Germinal center (tissue), 1 donor: ENCODE data around the gene CDK17.
"Not testable (repeated sequence)": the region's sequence is repeated elsewhere in the genome, so short reads cannot be mapped to it uniquely, and the experiment has no call there.

Experiments
- DNase-seq: peaks from one replicate; pipeline ENCODE4 v3.0.0; 2012; ENCODE audit warnings: mixed read lengths, low spot score

Gene CDK17

GRCh38 chr12:96417688-96418087 is 17.4 kb upstream of the CDK17 start:
- not testable (repeated sequence) for DNase-seq

DNA sequence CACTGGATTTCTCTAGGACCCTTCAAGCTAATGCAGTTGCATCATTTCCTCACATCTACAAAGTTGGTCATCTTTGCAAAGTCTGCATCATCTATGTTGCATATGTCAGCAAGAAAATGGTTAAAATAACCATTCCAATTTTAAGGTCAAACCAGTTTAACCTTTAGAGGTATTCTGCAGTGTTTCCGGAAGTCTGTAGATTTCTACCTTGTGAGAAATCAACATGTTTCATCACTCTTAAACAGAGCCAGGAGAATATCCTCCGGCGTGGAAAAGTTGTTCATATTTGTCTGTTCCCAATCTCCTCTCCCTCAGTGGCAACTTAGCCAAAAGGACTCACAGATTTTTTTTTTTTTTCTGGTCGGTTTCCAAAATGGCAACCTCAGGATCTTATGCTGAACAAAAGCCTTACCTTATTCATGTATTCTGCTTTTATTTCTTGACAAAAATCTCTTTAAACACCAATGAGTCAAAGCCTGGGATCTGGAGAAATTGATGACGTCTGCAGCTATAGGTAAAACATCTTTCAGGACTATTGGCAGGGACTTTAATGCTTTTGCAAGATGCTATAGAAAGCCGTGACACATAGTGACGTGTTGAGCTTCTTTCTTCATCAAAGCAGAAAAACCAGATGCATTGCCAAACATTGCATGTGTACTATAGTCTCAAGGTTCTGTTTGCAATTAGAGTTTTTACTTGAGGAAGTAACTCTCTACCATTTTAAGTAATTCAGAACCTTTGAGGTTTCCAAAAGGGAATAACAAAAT is 16.0 kb upstream of the CDK17 start:
- DNase-seq, result no peak

DNA sequence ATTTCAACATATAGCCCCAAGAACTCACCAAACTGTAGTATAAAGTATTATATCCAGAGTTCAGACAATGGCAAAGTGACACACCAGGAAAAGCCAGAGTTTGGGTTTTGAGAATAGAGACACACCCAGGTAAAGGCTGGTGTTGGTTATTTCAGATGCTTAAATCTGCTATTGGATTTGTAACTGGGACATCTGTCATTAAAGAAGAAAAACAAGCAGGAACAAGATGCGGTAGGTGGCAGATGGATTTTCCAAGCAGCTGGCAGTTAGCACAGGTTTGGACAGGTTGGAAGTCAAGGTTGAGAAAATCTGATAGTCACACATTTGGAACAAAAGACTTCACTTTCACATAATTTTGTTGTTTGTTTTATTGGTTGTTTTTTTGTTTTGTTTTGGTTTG is 14.4 kb upstream of the CDK17 start:
- no peak for DNase-seq

GRCh38 chr12:96412431-96412830 is 12.2 kb upstream of the CDK17 start:
- DNase-seq, result no peak

DNA sequence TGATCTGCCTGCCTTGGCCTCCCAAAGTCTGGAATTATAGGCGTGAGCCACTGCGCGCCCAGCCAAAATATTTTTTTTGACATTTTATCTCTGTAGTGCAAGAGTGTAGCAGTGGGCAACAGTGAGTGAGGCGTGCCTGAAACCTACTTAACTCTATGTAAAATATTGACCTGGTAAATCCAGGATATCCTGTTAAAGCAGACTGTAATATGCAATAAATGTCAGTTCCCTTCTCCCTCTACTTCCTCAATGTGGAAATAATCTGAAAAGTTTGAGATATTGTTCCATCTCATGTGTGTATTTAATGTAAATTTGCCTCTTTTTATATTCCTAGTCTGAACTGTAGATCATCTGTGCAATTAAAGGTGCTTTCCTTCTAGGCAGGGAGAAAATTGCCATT is 9.5 kb upstream of the CDK17 start:
- DNase-seq, result no peak

DNA sequence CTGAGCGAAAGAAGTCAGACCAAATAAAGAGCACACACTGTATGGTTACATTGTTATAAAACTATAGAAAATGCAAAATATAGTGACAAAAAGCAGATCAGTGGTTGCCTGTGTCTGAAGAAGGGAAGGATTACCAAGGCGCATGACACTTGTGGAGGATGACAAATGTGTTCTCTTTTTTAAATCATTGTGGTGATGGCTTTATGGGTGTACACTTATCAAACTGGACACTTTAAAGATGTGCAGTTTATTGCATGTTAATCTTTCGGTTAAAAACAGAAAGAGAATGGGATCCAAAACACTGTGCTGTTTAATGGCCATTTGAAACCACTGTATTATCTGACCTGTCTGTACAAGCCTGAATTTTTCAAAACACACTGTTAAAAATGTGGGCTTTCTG is 8.8 kb upstream of the CDK17 start:
- no peak for DNase-seq

DNA sequence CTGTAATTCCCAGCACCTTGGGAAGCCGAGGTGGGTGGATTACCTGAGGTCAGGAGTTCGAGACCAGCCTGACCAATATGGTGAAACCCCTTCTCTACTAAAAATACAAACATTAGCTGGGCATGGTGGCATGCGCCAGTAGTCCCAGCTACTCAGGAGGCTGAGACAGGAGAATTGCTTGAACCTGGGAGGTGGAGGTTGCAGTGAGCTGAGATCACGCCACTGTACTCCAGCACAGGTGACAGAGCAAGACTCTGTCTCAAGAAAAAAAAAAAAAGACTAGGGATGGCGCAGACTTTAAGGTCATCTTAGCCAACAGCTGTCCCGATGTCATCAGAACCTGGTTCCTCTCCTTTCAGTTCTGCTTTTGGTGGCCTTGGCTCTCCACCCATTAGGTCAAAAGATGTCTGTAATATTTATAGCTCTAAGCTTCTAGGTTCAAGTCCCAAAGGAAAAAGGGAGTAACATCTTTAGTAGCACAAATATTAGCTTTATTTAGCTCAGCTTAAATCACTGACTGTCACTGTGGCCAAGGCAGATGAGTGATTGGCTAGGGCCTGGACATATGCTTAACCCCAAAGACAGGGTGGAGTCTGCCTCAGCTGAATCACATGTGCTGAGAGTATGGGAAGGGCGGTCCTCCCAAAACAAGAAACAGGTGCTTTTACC is 7.3 kb upstream of the CDK17 start:
- DNase-seq, result peak; percentile 52

DNA sequence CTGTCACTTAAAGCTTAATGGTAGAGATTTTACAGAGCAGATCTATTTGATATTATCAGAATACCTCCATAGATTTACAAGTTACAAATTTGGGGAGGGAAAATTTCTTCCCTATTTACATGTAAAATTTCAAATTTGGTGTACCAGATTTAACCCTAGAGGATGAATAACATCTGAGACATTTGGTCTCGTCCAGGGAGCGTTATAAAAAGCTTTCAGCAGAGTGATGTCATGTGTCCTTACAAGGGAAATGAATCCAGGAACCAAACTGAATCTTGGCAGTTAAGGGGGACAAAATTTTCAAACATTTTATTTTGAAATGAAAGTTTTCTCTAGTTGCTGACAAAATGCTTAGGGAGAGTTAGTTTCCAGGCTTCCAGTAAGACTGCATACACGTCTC is 4.5 kb upstream of the CDK17 start:
- DNase-seq, result no peak

DNA sequence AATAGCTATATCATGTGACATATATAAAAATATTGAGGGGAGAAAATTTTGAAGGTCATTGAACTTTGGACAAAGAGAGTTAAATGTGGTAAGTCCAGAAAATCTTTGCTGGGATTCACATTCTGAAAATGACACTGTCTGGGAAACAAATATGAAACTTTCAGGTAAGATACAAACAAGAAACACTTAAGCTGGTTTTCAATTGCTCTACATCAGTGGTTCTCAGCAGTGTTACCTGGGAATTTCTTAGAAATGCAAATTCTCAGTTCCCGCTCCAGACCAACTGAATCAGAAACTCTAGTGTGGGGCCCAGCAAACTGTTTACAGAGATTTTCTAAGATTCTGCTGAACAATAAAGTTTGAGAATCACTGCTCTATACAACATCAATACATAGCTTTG is 3.6 kb upstream of the CDK17 start:
- DNase-seq, result no peak

- not testable (repeated sequence) for DNase-seq
Measured at GRCh38 chr12:96402522-96402921, 2.3 kb upstream of the CDK17 start.

- DNase-seq, result no peak
Measured at GRCh38 chr12:96402061-96402460, 1.8 kb upstream of the CDK17 start.

DNA sequence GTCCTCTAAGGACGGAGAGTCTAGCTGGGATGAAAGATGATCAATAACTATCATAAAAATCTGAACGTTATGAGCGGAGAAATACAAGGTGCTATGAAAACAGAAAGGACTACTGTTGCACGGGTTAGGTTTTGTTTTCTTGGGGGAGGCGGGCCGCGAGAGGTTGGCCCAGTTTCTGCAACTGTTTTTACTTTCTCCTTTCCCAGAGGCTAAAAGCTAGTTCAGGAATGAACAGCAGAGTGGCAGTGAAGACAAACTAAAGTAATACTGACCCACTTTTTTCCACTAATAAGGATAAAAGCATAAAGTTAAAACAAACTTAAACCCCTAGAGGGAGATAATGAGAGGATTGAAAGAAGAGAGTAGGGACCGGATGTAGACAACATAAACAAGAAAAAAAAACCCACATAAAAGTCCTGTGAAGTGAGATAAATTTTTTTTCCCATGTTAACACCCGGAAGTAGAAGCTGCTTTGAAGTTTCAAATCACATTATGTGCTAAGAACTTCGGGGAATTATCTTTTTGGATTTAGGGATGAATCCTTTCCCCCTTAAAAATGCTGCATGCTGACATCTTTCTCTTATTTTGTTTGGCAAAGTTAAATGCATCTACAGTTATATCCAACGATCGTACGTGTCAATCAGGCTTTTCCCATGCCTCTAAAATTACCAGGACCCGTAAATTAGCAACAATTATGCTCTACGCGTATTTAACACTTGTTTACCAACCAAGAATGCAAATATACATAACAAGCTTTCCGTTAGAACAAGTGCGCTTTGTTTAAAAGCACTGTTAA is 1.0 kb upstream of the CDK17 start:
- DNase-seq, result peak; percentile 69

DNA sequence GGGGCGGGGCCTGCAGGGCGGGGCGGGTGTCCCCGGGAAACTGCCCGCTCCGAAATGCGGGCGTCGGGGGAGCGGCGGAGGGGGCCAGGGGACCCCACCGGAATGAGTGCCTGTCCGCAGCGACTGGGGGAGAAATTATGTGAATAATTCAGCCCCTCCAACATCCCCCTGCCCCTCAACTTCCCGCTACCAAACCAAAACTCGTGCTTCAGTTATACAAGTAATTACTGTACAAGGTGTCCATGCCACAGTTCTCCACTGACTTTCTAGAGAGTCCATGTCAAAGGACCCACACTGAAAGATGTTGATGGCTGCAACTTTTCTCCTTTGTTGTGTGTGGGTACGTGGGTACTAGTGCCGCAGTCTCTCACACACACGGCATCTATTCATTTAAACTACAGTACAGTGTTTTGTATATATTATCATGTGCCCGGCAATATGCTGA is 414 bp upstream of the CDK17 start:
- no peak for DNase-seq

DNA sequence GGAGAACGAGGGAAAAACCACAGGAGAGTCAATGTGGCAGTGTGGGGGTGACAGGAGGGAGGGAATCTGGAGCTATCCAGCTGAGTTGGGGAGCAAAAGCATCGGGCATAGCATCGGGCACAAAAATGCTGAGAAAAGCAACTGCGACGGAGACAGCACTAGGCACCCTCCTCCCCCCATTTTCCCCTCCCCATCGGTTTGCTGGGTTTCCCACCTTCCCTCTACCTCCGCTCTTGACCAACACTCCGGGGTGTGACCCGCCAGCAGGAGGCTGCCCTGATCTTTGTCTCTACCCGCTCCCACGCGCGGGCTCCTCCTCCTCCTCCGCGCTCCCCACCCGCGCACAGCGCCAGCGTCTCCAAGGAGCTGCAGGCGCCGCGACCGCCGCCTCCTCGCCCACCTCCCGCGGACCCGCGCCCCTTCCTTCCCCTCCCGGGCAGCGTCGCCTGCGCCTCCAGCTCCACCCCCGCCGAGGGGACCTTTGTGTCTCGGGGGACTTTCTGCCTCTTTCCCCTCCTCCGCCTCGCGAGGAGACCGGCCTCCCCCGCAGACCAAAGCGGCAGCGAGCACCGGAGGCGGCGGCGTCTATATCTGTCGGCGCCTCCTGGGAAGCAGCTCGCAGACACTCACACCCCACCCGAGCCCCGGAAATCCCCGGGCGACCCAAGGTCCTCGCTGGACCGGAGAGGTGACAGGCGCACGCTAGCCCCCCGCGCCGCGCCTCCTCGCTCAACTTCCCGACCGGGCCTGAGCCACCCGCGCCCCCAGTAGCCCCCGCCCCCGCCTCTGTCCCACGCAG is 920 bp downstream of the CDK17 start:
- peak; percentile 74 for DNase-seq

DNA sequence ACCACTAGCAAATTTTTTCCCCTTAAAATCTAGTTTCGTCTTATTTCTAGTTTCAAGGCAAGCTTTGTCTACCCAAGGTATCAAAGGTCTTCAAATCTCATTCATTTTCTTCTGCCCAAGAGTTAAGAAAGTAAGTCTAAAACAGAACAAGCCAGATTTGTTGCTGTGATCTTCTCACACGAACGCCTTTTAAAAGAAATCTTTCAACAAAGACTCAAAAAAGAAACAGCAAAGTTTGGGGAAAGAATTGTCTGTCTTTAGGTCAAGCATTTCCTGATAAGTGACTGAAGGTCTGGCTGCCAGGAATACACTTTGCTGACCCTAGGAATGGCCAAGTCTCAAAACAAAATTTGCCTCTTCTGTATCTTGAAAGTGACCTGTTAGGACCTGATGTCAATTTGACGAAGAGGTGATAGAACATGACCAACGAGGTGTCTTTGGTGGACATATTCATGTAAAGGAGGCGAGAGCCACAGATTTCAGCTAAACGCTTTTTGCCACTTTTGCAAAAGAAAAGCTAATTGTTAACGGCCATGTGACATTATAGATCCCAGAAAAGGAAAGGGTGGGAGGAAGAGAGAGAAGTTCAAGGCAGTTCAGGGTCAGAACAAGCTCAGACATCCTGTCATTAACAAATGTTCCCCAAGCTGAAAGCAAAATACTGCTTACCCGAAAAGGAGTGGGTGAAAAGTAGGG is 1.7 kb downstream of the CDK17 start:
- DNase-seq, result peak; percentile 9

- no peak for DNase-seq
Measured at GRCh38 chr12:96397756-96398423, 2.3 kb downstream of the CDK17 start.

- DNase-seq, result no peak
Measured at GRCh38 chr12:96396914-96397313, 3.3 kb downstream of the CDK17 start.

- DNase-seq, result no peak
Measured at GRCh38 chr12:96396209-96396608, 4.0 kb downstream of the CDK17 start.

GRCh38 chr12:96395236-96395635 is 5.0 kb downstream of the CDK17 start:
- no peak for DNase-seq

DNA sequence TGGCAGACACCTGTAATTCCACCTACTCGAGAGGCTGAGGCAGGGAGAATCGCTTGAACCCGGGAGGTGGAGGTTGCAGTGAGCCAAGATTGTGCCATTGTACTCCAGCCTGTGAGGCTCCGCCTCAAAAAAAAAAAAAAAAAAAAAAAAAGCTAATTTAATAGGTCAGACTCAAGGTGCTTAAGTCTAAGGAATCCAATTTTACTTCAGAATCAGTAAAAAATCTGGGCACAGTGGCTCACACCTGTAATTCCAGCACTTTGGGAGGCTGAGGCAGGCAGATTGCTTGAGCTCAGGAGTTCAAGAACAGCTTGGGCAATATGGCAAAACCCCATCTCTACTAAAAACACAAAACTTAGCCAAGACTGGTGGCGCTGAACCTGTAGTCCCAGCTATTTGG is 7.0 kb downstream of the CDK17 start:
- not testable (repeated sequence) for DNase-seq

- DNase-seq, result no peak
Measured at GRCh38 chr12:96392397-96392796, 7.8 kb downstream of the CDK17 start.
